H4 (cell line): ENCODE results near the gene CPA1. TPM values are rescaled to one million over a fixed set of nuclear protein-coding genes. Genes with fewer than 3 reads are reported as not detected.

Experiments used
- DNase-seq: peaks from one replicate; pipeline ENCODE4 v3.0.0-alpha.2; 2015; ENCODE audit warnings: low spot score
- total RNA-seq: library from RNA; depleted of rRNA; stranded (reverse); fragments of >200 nt; shearing (Covaris generic); gene quantifications from 2 replicates; pipeline ENCODE4 v1.2.3, GENCODE V29; 2014

Gene CPA1
- total RNA-seq, 1 experiment from 2014 or later = not detected

GRCh38 chr7:130356121-130356875 is 24.0 kb upstream of the CPA1 start:
- peak; percentile 98 for DNase-seq

GRCh38 chr7:130356876-130357611 is 23.2 kb upstream of the CPA1 start:
- DNase-seq = peak; percentile 92

- DNase-seq = no peak
Observed at GRCh38 chr7:130358471-130358870, 21.8 kb upstream of the CPA1 start.

GRCh38 chr7:130359276-130359857 is 20.9 kb upstream of the CPA1 start:
- DNase-seq = no peak

GRCh38 chr7:130360518-130360917 is 19.8 kb upstream of the CPA1 start:
- DNase-seq = no peak

- DNase-seq = no peak
Observed at GRCh38 chr7:130361681-130362080, 18.6 kb upstream of the CPA1 start.

- no peak for DNase-seq
Observed at GRCh38 chr7:130362251-130362816, 18.0 kb upstream of the CPA1 start.

GRCh38 chr7:130363026-130363847 is 17.1 kb upstream of the CPA1 start:
- DNase-seq = peak; percentile 98

- no peak for DNase-seq
Observed at GRCh38 chr7:130364451-130364850, 15.8 kb upstream of the CPA1 start.

- no peak for DNase-seq
Observed at GRCh38 chr7:130365088-130365487, 15.2 kb upstream of the CPA1 start.

- DNase-seq = peak; percentile 96
Observed at GRCh38 chr7:130365511-130366441, 14.5 kb upstream of the CPA1 start.

GRCh38 chr7:130366564-130366963 is 13.7 kb upstream of the CPA1 start:
- DNase-seq = no peak

- DNase-seq = no peak
Observed at GRCh38 chr7:130367088-130367755, 13.1 kb upstream of the CPA1 start.

GRCh38 chr7:130367836-130368746 is 12.2 kb upstream of the CPA1 start:
- no peak for DNase-seq

- DNase-seq = peak; percentile 48
Observed at GRCh38 chr7:130369110-130369711, 11.1 kb upstream of the CPA1 start.

GRCh38 chr7:130369831-130370550 is 10.3 kb upstream of the CPA1 start:
- no peak for DNase-seq

GRCh38 chr7:130371046-130371445 is 9.2 kb upstream of the CPA1 start:
- DNase-seq = peak; percentile 60
